LHCN-M2 (cell line): ENCODE measurements around the gene SPATA46. TPM values are rescaled to one million over a fixed set of nuclear protein-coding genes. Genes with fewer than 3 reads are reported as not detected.

Experiments used
- total RNA-seq: library from RNA; depleted of rRNA; stranded (reverse); fragments of >200 nt; gene quantifications from 2 replicates; pipeline ENCODE4 v1.2.3, GENCODE V29; 2014; rRNA removed

The SPATA46 gene
- total RNA-seq, 1 experiment from 2014 or later: not detected

Other genes starting within 250 kb of the SPATA46 start
- gene C1orf226, start 4.9 kb upstream of the SPATA46 start, total RNA-seq: 0.32 and 0.63 TPM in 2 replicates
- 0.11 and 0.13 TPM in 2 replicates for gene SH2D1B, start 35.3 kb upstream of the SPATA46 start, total RNA-seq
- 141 and 143 TPM in 2 replicates for gene UHMK1, start 121.0 kb upstream of the SPATA46 start, total RNA-seq
- 122 and 153 TPM in 2 replicates for gene UAP1, start 184.9 kb upstream of the SPATA46 start, total RNA-seq